ENCODE results near the gene SNAI3. TPM values are rescaled to one million over a fixed set of nuclear protein-coding genes. Genes with fewer than 3 reads are reported as not detected.

Gene SNAI3
- total and polyA plus RNA-seq, 2 of the 8 experiments (the other 6 are each of a cell fraction or from before 2014, with no cell fraction given), result 8.5 to 13.3 TPM

DNA sequence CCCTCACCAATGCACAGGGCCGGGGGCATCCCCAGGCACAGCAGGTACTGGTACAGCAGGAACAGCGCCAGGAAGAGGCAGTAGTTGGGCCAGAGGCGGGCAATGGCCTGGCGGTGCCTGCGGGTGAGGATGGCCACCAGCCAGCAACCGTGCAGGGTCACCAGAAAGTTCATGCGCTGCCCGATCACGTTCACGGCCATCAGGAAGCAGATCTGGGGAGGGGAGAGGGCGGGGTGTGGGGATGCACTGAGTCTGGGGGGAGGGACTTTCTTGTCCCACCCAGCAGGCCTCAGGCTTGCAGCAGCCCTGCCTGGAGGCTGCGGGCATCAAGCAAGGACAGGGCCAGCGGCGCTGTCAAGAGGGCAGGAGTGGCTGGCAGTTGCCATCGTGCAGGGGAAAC, 45.4 kb upstream of the SNAI3 start:
- H2BK120ac ChIP-seq (replicated peaks; ENCODE audit: low read depth, low read length), result no peak overlapping the region
- DNase-seq (ENCODE audit: low read depth in 1 of 2, low spot score in 2 of 2) (no peak), FAIRE-seq (no peak)
- H3K79me1 ChIP-seq (ENCODE audit: low read depth, low read length), result no peaks in the 10 kb centered on the region
- no peaks in the 10 kb centered on the region for H3K9me3 ChIP-seq (ENCODE audit: insufficient read depth in 2 of 2, low read depth in 1 of 2, low read length in 1 of 2)
- H3K18ac ChIP-seq (ENCODE audit: extremely low read depth, low read length), result no peak overlapping the region
- no peak overlapping the region for H3K14ac ChIP-seq (ENCODE audit: insufficient read length)
- POLR2A ChIA-PET (ENCODE audit: partially characterized antibody), result no interaction called here
- H3K23ac ChIP-seq (ENCODE audit: insufficient read length), result no peak overlapping the region
- no peak overlapping the region for H2BK20ac ChIP-seq (ENCODE audit: low read length)
- no peak overlapping the region for H2AFZ ChIP-seq (ENCODE audit: low read length)
- no peaks in the 10 kb centered on the region for H3K27me3 ChIP-seq (replicated peaks in 1 of 4; ENCODE audit: control insufficient read depth in 3 of 4, extremely low read depth in 1 of 4, insufficient read depth in 3 of 4, low read length in 3 of 4)
- no peak overlapping the region for H2BK5ac ChIP-seq (ENCODE audit: low read depth, low read length)
- H3K27ac ChIP-seq (ENCODE audit: low read depth, low read length), result no peak overlapping the region
- no peak overlapping the region for H3K56ac ChIP-seq (replicated peaks; ENCODE audit: insufficient read length, low read depth, low read length)
- no peak overlapping the region for H4K8ac ChIP-seq (ENCODE audit: extremely low read depth, insufficient read depth, low read length)
- H3K79me2 ChIP-seq (ENCODE audit: control insufficient read depth in 1 of 2, insufficient read depth in 2 of 2, low read length in 2 of 2), result no peaks in the 10 kb centered on the region
- no peak overlapping the region for H2AK5ac ChIP-seq (ENCODE audit: low read depth, low read length)
- H3K4me2 ChIP-seq (ENCODE audit: insufficient read depth in 1 of 2, low read depth in 2 of 2, low read length in 2 of 2), result no peak overlapping the region
- no peak overlapping the region for H3K9ac ChIP-seq (replicated peaks in 1 of 4; ENCODE audit: extremely low read depth in 1 of 4, low read depth in 3 of 4, low read length in 3 of 4)
- no peaks in the 10 kb centered on the region for H3K23me2 ChIP-seq (ENCODE audit: low read depth, low read length)
- no peak overlapping the region for H2BK15ac ChIP-seq (ENCODE audit: low read length)
- no peak overlapping the region for H4K91ac ChIP-seq (replicated peaks; ENCODE audit: insufficient read length, low read length)
- H3K4ac ChIP-seq (replicated peaks; ENCODE audit: insufficient read length, low read depth, low read length), result no peak overlapping the region
- H3K4me3 ChIP-seq (ENCODE audit: extremely low read depth in 1 of 4, insufficient read depth in 2 of 4, low read depth in 3 of 4, low read length in 4 of 4), result no peak overlapping the region
- H3K36me3 ChIP-seq (ENCODE audit: control insufficient read depth in 2 of 4, insufficient read depth in 4 of 4, low read length in 3 of 4), result peaks cover 0 to 23% (median under 1%) of the 10 kb centered on the region in 4 experiments; a peak in 2 of 8 replicates
- TF ChIP-seq MAFK (IDR thresholded peaks at IDR 0.05; ENCODE audit: low read depth, low read length) (no peak), SAP30 (IDR thresholded peaks at IDR 0.05; ENCODE audit: insufficient read depth, insufficient replicate concordance, low read length) (no peak), FOSL1 (IDR thresholded peaks at IDR 0.05; ENCODE audit: insufficient read depth, low read depth, low read length) (no peak), SUZ12 (IDR thresholded peaks at IDR 0.05; ENCODE audit: low read length) (no peak), CREB1 (IDR thresholded peaks at IDR 0.05) (no peak), POLR2AphosphoS5 (IDR thresholded peaks at IDR 0.05; ENCODE audit: low read depth, low read length) (no peak), SIX5 (IDR thresholded peaks at IDR 0.05; ENCODE audit: low read depth, low read length) (no peak), YY1 (IDR thresholded peaks at IDR 0.05; ENCODE audit: low read depth, low read length) (no peak)
- H3K4me1 ChIP-seq (replicated peaks in 1 of 4; ENCODE audit: control insufficient read depth in 3 of 4, insufficient read depth in 4 of 4, low read length in 3 of 4), result no peaks in the 10 kb centered on the region
- 89% methylated on average over 8 of the region's 15 CpGs; no CpG with 5 or more reads in 1 of the 2 experiments for WGBS, 2 experiments (ENCODE audit: extremely low coverage in 1 of 2, insufficient coverage in 1 of 2, insufficient read length in 1 of 2, insufficient replicate concordance in 2 of 2, low coverage in 1 of 2, low lambda C conversion rate in 2 of 2, missing lambda C conversion rate in 1 of 2)
- CTCF ChIA-PET (ENCODE audit: partially characterized antibody), result interaction anchor here (10.0 kb wide), 1 partner anchor 23 kb away, joined by 251 read pairs; no protein-coding TSS in a partner anchor
- H4K5ac ChIP-seq (ENCODE audit: insufficient read length, low read depth, low read length), result no peak overlapping the region
- no peak overlapping the region for H2BK12ac ChIP-seq (ENCODE audit: low read depth, low read length)
- H4K20me1 ChIP-seq (replicated peaks in 1 of 2; ENCODE audit: control insufficient read depth in 1 of 2, insufficient read depth in 2 of 2, low read length in 2 of 2), result peaks cover 0 to 10% of the 10 kb centered on the region in 2 experiments

Data from H1 (cell line).